NCI-H69 (cell line): ENCODE results near the gene CCDC60.

Experiments
- DNase-seq: peaks from one replicate; lab custom pipeline; 2025; lab: John Stamatoyannopoulos, UW

Gene CCDC60

DNA sequence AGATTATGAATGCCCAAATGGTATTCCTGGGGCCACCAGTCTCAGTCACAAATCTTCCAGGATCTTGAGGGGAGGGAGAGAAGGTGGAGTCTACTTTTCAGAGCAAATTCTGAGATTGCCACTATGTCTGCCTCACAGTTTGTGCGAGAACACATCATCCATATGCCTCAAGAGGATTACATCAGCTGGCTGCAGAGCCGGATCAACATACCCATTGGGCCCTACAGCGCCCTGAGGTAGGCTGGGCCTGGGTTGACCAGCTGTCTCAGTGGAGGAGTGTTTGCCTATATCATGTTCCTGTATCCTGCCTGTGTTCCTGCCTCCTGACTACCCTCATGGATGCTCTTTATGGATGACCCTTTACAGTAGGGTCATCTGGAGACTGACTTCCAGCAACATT is 205.9 kb downstream of the CCDC60 start:
- DNase-seq: no peak

DNA sequence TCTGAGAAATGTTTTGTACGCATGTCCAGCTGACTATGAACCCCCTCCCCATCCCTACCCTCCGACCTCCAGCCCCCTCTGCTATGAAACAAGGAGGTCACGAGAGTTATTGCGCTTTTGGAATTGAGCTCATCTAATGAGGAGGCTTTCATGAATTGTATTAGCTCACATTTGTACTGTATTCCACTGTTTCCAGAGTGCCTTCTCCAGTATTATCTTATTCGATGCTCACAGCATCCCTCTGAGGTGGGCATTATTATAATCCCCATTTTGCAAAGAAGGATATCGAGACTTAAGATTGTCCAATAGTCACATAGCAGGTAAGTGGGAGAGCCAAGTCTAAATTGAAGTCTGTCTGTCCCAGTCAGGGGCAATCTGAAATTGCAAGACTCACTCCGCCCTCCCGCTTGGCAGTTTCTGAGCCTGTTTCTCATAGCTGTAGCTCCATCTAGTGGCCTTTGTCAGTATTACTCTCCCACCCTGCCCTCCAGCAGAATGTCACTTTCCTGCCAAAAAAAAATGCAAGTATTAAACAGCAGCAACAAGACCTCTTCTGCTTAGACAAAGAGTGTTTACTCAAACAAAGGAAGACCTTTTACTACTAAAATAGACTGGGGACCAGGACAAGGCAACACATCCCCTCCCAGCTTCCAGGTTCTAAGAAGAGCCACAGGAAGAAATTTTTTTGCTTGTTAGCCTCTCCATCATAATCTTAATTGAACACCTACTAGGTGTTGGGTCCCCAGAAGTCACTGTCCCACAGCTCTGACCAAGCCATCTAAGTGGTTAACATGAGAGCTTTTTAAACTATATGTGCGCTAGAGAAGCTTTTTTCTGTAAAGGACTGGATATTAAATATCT is 210.5 kb downstream of the CCDC60 start:
- DNase-seq: peak; percentile 72

DNA sequence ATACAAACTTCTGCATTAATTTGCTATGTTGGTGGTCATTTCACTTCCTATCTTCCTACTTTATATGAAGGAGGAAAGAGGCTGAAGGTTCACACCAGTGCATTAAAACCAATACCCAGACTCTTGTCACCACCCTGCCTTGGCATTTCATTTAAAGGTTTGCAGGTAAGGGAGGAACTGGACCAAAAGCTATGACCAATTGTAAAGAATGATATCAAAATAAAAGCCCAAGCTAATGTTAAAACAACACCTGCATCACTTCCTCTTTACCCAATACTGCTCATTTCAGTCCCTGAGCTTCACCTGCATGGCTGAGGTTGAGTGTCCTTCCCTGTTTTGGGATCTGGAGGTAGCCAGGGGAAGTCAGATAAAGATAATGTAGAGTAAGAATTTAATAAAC is 211.8 kb downstream of the CCDC60 start:
- DNase-seq: no peak

DNA sequence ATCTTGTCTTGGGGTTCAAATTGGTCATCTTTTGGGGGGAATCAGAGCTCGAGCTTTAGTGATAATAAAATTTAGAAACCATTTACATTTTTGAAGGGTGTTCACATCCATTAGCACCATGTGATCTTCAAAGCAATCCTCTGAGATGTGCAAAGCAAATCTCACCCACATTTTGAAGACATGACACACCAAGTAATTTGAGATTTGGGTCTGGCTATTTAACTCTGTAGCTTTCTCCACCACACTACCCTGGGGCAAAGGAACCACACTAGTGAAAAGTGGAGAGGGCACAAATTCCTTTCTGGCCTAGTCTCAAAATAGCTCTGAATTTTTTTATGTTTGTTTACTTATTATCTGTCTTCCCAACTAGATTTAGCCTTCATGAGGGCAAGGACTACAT is 212.5 kb downstream of the CCDC60 start:
- no peak for DNase-seq

DNA sequence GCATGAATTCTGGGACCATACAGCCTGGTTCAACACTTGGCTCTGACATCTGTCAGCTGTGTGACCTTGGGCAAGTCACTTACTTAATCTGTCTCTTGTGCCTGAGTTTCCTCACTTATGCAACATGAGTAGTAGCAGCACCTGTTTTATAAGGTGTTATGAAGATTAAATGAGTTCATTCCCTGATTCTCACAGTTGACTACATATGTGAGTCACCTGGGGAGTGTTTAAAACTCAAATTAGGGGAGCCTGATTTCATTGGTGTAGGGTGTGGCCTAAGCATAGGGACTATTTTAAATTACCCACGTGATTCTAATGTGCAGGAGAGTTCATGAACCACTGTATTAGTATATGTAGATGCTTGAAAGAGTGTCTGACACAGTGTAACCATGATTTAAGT is 222.3 kb downstream of the CCDC60 start:
- no peak for DNase-seq

DNA sequence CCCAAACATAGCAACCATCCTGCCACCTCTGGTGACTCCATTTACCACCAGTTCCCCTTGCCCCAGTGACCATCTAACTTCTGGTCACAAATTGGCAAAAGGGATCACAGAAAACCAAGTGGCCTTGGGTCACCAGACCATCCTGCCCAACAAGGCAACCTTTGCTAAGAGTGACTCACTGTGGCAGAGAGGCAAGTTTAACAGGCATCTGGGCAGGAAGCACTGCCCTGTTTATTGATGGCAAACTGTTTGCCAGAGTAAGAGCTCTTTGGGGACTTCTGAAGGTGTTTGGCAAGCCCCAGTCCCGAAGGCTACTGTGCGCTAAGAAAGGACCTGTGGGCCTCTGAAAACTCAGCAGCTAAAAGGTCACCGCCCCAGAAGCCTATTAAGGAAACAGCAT is 230.9 kb downstream of the CCDC60 start:
- no peak for DNase-seq

DNA sequence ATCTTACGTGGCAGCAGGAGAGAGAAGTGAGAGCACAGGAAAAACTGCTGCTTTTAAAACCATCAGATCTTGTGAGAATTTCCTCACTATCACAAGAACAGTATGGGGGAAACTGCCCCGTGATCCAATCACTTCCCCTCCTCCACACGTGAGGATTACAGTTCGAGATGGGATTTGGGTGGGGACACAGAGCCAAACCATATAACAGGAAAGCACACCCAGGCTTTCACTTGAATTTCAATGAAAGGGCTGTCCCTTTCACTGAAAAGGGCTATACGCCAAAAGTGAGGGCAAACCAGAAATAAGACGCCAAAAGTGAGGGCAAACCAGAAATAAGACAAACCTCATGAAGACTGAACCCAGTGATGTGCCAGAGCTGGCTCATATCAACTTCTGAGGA is 236.2 kb downstream of the CCDC60 start:
- DNase-seq: no peak

DNA sequence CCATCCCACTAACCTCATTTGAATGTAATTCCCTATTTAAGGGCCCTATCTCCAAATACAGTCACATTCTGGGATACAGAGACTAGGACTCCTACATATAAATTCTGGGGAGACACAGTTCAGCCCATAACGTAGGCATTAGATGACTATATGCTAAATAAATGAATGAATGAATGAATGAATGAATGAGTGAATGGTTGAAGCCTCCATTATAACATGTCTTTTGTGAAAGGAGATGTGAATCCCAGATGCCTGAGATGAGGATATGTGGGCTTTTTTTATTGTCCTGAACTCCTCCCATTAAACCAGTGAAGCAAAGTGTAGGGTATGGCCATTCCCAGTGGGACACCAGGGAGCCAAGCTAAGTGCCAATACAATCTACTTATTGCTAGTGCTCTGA is 238.6 kb downstream of the CCDC60 start:
- DNase-seq: no peak

DNA sequence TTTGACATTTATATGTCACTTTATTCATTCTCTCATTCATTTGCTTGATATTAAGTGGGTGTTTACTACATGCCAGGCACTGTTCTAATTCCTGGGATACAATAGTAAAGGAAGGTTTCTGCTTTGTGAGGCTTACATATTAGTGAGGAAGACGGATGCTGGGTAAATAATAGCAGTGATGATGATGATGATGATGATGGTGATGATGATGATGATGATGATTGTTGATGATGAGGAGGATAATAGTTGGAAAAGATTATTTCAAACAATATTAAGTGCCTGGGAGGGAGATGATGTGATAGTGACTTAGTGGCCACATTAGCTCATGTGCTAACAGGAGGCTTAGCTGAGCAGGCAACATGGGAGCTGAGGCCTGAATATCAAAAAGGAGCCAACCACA is 239.7 kb downstream of the CCDC60 start:
- DNase-seq: no peak

DNA sequence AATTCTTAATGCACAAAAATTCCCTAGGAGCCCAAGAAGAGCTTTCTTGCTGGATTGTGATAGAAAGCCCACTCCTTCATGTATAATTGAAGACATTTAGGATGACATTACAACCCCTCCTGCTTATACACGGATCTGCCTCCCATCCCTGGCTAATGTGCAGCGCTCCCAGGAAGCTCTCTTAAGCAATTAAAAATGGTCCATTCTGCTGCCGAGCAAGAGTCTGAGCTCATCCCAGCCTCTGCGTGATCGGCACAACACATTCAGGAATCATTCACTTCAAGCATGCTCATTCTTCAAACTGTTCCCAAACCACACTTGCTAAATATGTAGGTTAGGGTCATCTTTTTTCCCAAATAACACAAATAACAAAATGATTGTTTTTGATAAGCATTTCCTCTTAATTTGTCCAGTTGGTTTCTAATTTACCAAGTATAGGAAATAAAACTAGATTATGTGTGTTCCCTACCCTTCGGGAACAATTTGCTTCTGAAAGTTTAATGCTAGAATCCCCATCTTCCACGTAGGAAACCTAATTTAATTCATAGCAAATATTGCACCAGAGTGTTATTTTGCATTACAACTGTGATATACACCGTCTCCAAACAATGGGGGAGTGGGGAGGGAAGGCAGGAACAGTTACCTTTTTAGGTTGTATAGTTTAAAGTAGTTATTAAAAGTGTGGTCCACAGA is 241.7 kb downstream of the CCDC60 start:
- no peak for DNase-seq

DNA sequence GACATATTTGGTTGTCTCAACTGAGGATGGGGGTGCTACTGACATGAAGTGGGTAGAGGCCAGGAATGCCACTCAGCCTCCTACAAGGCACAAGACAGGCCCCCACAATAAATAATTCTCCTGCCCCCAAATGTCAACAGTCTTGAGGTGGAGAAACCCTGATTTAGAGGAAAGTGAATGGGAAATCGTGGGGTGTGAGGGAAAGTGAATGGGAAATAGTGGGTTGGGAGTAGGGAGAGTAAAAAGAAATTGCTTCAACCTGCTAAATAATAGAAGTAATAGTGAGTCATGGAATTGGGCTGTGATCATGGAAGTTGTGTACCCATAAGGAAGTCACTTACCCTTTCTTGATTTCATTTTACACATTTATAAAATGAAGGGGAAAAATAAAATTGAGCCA is 242.4 kb downstream of the CCDC60 start:
- no peak for DNase-seq

DNA sequence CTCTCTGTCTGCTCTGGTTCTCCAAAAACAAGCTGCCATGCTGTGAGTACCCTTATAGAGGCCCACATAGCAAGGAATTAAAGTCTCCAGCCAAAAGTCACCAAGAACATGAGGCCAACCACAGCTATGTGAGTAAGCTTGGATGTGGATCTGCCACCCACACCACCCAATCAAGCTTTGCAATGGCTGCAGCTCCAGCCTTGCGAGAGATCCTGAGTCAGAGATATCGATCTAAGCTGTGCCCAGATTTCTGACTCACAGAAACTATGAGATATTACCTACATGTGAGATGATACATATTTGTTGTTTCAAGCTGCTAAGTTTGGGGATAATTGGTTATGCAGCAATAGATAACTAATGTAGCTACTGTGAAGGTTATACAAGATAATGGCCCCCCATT is 243.6 kb downstream of the CCDC60 start:
- no peak for DNase-seq

DNA sequence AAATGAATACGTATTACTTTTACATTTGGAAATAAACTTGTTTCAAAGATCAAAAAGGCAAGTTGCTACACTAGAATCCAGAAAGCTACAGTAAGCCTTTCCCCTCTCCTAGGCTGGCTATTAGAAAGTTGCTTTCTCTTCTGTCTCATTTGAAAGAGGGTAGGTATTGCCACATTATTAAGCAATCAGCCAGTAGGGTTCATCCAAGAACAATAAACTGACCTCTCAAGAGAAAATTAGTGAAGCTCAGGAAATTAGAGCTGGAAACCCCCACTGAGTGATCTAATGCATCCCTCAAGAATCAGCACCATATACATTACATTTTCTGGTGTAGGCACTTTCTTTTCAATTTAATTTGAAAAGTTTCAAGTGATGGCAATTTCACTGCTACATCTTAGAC is 254.6 kb downstream of the CCDC60 start:
- DNase-seq: no peak

DNA sequence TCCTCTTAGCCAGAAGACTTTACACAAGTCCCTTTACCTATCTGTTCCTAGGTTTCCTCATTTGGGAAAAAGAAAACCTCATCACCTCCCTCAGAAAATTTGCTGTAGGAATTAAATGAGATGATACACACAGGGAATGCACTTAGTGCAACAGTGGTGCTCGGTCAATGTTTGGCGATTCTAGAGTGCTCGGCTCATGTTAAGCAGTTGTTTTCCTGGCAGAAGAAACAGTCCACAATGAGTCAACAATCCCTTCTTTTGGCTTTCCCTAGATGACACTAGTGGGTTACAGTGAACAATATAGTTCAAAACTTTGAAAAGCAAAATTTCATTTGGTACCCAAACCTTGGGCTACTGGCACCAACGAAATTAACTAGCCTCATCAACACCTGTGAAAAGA is 255.1 kb downstream of the CCDC60 start:
- no peak for DNase-seq
